Stimulated activated CD8-positive, alpha-beta memory T cell treated with anti-CD3 and anti-CD28 coated beads, Interleukin-12 subunit alpha, Interleukin-12 subunit beta, amount 100 ng/mL, for 4 hours (primary cell): ENCODE data around the gene ACTA2.

ENCODE experiments used
- DNase-seq: peaks from one replicate; pipeline ENCODE4 v3.0.0-alpha.2; 2020; ENCODE audit warnings: low read depth

ACTA2 gene

GRCh38 chr10:88892222-88892967 lies 60.2 kb downstream of the ACTA2 start:
- DNase-seq = no peak

- no peak for DNase-seq
These were observed 61.7 kb downstream of the ACTA2 start for GRCh38 chr10:88890681-88891381.

GRCh38 chr10:88889559-88890337 lies 62.8 kb downstream of the ACTA2 start:
- DNase-seq = no peak

GRCh38 chr10:88888810-88889445 lies 63.6 kb downstream of the ACTA2 start:
- DNase-seq = no peak

GRCh38 chr10:88886557-88886956 lies 66.0 kb downstream of the ACTA2 start:
- DNase-seq = no peak
